Measurements from ENCODE around the gene COG5.

COG5 gene

GRCh38 chr7:107330478-107330877 is 233.2 kb downstream of the COG5 start:
- no peak for DNase-seq (ENCODE audit: low spot score)

- no peak for DNase-seq (ENCODE audit: low spot score)
Measured at GRCh38 chr7:107327986-107328569, 235.6 kb downstream of the COG5 start.

GRCh38 chr7:107326061-107326460 is 237.7 kb downstream of the COG5 start:
- no peak for DNase-seq (ENCODE audit: low spot score)

GRCh38 chr7:107322015-107322414 is 241.7 kb downstream of the COG5 start:
- no peak for DNase-seq (ENCODE audit: low spot score)

GRCh38 chr7:107321611-107322010 is 242.1 kb downstream of the COG5 start:
- no peak for DNase-seq (ENCODE audit: low spot score)

GRCh38 chr7:107319724-107320228 is 243.9 kb downstream of the COG5 start:
- no peak for DNase-seq (ENCODE audit: low spot score)

GRCh38 chr7:107318523-107319160 is 245.1 kb downstream of the COG5 start:
- no peak for DNase-seq (ENCODE audit: low spot score)

- DNase-seq (ENCODE audit: low spot score) = no peak
Measured at GRCh38 chr7:107315716-107316220, 248.0 kb downstream of the COG5 start.

GRCh38 chr7:107313355-107313754 is 250.4 kb downstream of the COG5 start:
- no peak for DNase-seq (ENCODE audit: low spot score)

- no peak for DNase-seq (ENCODE audit: low spot score)
Measured at GRCh38 chr7:107312418-107312817, 251.3 kb downstream of the COG5 start.

- DNase-seq (ENCODE audit: low spot score) = no peak
Measured at GRCh38 chr7:107309296-107309695, 254.4 kb downstream of the COG5 start.

GRCh38 chr7:107304636-107305035 is 259.1 kb downstream of the COG5 start:
- no peak for DNase-seq (ENCODE audit: low spot score)

- no peak for DNase-seq (ENCODE audit: low spot score)
Measured at GRCh38 chr7:107304063-107304462, 259.7 kb downstream of the COG5 start.

GRCh38 chr7:107302250-107302847 is 261.4 kb downstream of the COG5 start:
- DNase-seq (ENCODE audit: low spot score) = no peak

- no peak for DNase-seq (ENCODE audit: low spot score)
Measured at GRCh38 chr7:107294182-107294581, 269.5 kb downstream of the COG5 start.

GRCh38 chr7:107292591-107292990 is 271.1 kb downstream of the COG5 start:
- no peak for DNase-seq (ENCODE audit: low spot score)

GRCh38 chr7:107291434-107291833 is 272.3 kb downstream of the COG5 start:
- DNase-seq (ENCODE audit: low spot score) = no peak

- no peak for DNase-seq (ENCODE audit: low spot score)
Measured at GRCh38 chr7:107286751-107287621, 276.7 kb downstream of the COG5 start.

- DNase-seq (ENCODE audit: low spot score) = no peak
Measured at GRCh38 chr7:107284911-107285479, 278.7 kb downstream of the COG5 start.

- DNase-seq (ENCODE audit: low spot score) = no peak
Measured at GRCh38 chr7:107277331-107277730, 286.4 kb downstream of the COG5 start.

- no peak for DNase-seq (ENCODE audit: low spot score)
Measured at GRCh38 chr7:107276220-107276827, 287.4 kb downstream of the COG5 start.

- DNase-seq (ENCODE audit: low spot score) = no peak
Measured at GRCh38 chr7:107274506-107274905, 289.2 kb downstream of the COG5 start.
